NCI-H2107 (cell line): ENCODE results near the gene ANTXR1.

Experiments used
- DNase-seq: peaks from one replicate; lab custom pipeline; 2025; lab: John Stamatoyannopoulos, UW

ANTXR1 gene

DNA sequence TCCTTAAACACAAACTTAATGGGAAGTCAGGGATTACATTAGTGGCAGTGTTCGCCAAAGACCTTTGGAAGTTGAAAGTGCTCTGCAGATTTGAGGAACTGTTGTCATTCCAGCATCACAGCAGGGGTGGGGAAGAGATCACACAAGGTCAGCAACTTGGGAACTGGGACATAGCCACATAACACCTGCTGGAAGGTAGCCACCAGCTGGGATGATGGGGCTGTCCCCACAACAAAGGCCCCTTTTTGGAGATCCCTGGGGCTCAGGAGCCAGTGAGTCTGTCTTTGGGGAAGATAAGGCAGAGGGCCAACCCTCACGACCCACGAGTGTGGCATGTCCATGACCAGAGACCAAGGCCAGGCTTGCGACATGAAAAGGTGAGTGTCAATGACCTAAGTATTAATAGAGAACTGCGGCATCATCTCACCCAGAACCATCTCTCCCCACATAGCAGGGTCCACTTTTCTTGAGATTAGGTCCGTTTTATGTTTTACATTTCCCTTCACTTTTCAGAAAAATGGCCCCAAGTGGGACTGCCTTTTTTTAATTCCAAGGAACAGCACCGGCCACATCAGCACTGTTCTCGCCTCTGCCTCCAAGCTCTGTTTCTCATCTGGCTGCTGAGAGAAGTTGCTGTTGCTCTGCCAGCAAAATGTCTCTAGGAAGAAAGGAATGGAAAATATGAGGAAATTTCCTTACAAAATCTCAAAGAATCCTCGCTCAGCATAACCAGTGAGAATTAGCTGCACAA is 267.1 kb downstream of the ANTXR1 start:
- no peak for DNase-seq

DNA sequence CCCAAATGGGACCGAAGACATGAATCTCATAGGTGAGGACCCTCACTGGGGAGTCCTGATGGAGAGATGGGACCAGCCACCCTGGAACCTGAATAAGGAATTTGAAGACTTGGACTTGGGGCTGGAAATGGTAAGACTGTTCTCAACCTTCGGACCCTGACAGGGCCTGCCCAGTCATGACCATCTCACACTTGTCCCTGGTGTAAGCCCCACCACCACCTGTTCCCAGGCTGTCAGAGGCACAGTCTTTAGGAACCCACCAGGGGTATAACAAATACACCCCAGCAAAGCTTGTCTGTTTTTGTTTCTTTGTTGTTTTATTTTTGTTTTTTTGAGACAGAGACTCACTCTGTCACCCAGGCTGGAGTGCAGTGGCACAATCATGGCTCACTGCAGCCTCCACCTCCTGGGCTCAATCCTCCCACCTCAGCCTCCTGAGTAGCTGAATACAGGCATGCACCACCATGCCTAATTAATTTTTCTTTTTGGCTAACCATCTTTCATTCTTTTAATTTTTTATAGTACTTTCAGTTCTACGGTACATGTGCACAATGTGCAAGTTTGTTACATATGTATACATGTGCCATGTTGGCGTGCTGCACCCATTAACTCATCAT is 267.9 kb downstream of the ANTXR1 start:
- DNase-seq = no peak

DNA sequence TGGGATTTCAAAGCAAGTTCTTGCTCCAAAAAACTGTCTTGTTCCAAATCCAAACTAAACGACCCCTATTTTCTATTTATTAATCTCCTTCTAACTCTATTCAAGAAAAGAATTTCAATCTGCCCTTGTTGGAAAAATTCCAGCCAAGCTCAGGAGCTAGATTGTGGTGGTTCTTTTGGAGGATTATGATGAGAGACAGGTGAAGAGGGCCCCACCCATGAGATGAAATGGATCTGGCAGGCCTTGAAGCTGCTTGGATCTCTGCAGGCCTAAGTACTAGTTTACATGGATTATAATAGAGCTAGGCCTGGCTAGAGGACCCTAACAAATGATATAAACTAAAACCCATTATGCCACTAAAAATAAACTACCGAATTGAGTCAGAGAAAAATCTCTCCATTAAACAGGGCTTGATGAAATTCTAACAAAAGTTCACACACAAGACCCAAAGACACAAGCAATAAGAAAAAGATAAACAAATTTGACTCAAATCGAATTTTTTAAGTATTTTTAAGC is 272.5 kb downstream of the ANTXR1 start:
- no peak for DNase-seq

DNA sequence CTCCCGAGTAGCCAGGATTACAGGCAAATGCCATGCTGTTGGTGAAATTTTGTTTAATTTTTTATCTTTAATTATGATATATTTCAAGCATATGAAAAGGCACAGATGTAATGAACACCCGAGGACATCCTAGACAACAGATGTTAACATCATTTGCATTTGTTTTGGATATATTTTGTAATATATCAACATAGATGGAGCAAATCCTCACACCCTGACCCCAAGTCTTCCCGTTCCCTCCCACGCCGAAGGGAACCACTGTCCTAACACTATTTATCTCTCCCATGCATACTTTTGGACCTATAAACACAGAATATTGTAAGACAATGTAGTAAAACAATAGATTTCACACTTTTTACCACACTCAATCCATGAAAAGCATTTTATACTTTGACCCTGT is 274.6 kb downstream of the ANTXR1 start:
- no peak for DNase-seq

DNA sequence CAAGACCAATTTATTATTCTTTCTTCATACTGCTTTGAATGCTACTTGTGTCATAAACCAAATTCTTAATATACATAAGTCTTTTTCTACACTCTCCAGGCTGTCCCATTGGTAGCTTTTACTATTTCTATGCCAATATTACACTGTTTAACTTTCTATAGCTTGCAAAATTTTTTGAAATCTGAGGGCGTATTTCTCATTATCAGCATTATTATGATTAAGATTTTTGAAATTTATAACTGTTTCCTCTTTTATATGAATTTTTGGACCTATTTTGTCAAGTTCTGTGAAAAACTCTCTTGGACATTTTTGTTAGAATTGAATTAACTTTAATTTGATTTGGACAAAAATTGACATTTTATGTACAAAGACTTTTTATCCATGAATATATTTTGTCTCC is 275.4 kb downstream of the ANTXR1 start:
- DNase-seq = no peak

DNA sequence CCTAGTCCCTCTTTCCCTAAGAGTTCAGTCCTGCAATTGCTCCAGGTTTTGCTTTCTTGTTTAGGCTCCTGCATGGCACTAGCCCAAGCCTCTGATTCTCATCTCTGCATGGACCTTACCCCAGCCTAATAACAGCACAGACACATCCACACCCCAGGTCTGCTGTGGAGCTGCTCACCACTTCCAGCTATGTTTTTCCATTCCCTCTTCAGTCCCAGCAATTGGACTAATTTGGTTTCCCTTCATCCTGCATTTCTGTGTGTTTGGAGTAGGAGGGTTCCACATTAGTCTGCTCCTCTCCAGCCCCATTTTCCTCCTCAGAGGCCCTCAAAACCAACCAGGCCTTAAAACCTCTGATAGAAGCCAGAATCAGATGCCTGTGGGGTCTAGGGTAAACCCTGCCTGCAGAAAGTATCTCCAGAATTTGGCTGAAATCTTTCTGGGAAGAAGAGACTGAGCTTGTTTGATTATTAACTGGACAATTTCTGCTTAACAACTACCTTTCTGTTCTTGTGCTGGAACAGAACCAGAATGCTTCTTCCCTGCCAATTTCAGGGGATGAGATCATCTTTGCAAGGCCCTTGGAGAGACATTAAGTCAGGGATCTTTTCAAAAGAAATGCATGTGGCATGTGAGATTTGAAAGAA is 278.1 kb downstream of the ANTXR1 start:
- DNase-seq = no peak

DNA sequence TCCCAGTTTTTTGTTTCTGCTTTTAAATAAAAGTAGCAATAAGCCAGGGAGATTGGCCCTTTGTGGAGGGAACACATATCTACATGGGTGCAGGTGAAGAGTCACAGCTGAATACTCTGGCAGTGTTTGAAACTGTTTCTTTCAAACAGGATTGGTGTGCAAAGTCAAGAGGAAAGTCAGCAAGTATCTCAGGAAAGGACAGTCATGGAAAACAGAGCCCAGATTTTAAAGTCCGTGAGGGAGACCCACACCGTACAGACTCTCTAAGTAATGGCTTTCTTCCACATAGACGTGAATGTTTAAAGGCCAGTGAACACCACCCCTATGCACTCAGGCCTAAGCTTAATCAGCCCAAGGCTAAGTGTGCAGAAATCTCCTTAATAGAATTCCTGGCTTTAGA is 278.7 kb downstream of the ANTXR1 start:
- no peak for DNase-seq

DNA sequence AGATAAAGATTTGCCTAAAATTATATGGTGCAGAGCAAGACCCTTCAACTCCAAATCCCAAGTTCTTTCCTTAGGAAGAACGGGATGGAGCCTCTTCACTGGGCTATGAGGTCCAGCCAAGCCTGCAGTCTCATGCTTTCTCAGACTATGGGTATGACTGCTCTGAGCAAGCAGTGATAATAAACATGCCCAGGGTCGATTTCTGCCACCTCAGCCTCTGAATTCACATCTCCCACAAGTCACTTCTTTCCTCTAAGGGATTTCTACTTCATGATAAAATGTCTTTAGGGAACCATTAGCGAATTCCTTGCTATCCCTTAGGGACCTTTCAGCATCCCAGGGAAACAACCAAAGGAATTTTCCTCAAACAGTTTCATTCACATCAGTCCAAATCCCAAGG is 279.3 kb downstream of the ANTXR1 start:
- DNase-seq = no peak

DNA sequence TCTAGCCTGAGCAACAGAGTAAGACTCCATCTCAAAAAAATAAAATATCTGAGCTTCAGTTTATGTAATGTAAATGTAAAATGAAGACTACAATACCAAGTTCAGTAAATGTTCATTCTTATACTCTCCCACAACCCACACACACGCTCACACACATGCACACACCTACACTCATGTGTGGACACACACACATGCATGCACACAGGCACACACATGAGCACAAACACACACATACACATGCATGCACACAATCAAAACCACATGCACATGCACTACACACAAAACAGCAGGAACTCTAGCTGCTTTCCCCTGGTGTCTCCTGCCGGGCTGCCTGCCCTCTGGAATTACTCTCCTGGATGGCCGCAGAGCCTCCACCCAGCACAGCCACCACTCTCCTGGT is 283.4 kb downstream of the ANTXR1 start:
- no peak for DNase-seq

DNA sequence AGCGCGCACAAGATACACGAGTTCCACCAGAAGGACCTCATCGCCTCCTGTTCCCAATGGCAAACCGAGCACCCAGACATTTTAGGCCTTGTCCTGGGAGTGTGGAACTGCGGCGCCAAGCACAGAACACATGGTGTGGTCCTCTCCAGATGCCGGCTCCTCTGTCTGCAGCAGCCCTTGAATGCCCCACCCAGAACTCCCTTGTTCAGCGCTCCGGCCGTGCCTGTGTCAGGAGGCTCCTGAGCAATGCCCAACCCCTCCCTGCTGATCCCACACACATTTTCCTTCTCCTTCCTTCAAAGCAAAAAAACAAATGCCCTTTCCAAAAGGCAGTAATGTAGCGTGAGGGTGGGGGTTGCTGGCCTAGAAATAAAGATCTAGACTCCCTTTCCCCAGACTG is 284.2 kb downstream of the ANTXR1 start:
- no peak for DNase-seq

DNA sequence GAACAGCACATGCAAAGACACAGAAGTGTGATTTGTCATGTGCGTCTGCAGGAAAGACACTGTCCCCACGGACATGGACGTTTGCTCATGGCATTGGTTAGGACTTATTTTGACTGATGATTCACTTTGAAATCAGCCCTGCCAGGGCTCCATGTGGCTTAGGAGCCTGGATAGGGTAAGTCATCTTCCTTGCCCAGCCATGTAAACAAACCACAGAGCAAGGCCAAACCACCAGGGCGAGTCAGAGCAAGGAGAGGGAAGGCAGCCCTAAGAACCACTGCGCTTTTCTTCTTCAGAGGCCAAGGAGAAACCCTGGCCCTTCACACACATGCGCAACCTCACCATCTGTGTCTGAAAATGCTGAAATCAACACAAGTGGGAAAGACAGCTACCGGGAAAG is 285.3 kb downstream of the ANTXR1 start:
- DNase-seq = no peak

DNA sequence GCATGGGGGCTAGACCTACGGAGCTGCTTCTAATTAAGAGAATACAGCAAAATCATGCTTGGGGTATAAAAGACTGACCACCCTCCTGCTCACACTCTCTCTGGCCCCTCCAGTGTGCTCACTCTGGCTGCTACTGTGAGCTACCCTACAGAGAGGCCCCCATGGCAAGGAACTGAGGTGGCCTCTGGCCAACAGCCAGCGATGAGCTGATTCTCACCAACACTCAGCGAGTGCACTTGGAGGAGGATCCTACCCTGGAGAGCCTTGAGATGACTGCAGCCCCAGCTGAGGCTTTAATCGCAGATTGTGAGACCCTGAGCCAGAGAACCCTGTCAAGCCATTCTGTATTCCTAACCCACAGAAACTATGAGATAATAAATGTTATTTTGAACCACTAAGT is 285.9 kb downstream of the ANTXR1 start:
- DNase-seq = no peak
